ENCODE results near the gene SLC35E3. TPM values are rescaled to one million over a fixed set of nuclear protein-coding genes. Genes with fewer than 3 reads are reported as not detected.

SLC35E3 gene
- total RNA-seq, 1 donor from 2014 or later, result 12.2 TPM

DNA sequence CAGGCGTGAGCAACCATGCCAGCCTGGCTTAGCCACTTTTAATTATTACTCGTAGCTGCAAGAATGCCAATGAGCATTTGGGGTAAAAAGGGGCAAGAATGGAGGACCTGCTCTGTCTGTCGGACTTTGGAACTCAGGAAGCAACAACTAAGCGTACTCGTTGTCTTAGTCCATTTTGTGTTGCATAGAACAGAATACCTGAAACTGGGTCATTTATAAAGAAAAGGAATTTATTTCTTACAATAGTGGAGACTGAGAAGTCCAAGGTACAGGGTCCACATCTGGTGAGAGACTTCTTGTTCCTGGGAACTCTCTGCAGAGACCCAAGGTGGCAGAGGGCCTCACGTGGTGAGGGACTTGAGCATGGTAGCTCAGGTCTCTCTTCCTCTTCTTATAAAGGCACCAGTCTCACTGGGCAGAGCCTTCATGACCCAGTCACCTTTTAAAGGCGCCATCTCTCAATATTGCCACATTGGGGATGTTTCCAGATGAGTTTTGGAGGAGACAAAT lies 29.2 kb downstream of the SLC35E3 start:
- ATAC-seq (no peak), DNase-seq (no peak)
- no peaks in the 10 kb centered on the region for H3K27me3 ChIP-seq
- TF ChIP-seq, protein P1, sequence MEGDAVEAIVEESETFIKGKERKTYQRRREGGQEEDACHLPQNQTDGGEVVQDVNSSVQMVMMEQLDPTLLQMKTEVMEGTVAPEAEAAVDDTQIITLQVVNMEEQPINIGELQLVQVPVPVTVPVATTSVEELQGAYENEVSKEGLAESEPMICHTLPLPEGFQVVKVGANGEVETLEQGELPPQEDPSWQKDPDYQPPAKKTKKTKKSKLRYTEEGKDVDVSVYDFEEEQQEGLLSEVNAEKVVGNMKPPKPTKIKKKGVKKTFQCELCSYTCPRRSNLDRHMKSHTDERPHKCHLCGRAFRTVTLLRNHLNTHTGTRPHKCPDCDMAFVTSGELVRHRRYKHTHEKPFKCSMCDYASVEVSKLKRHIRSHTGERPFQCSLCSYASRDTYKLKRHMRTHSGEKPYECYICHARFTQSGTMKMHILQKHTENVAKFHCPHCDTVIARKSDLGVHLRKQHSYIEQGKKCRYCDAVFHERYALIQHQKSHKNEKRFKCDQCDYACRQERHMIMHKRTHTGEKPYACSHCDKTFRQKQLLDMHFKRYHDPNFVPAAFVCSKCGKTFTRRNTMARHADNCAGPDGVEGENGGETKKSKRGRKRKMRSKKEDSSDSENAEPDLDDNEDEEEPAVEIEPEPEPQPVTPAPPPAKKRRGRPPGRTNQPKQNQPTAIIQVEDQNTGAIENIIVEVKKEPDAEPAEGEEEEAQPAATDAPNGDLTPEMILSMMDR (IDR thresholded peaks at IDR 0.05), result no peak
- no peak overlapping the region for H3K27ac ChIP-seq
- intact Hi-C loops (cut with DNase I), result no loop called here
- no peak overlapping the region for H3K4me3 ChIP-seq
- no peaks in the 10 kb centered on the region for H3K4me1 ChIP-seq
- no peaks in the 10 kb centered on the region for H3K36me3 ChIP-seq
- H3K9me3 ChIP-seq, result no peaks in the 10 kb centered on the region

DNA sequence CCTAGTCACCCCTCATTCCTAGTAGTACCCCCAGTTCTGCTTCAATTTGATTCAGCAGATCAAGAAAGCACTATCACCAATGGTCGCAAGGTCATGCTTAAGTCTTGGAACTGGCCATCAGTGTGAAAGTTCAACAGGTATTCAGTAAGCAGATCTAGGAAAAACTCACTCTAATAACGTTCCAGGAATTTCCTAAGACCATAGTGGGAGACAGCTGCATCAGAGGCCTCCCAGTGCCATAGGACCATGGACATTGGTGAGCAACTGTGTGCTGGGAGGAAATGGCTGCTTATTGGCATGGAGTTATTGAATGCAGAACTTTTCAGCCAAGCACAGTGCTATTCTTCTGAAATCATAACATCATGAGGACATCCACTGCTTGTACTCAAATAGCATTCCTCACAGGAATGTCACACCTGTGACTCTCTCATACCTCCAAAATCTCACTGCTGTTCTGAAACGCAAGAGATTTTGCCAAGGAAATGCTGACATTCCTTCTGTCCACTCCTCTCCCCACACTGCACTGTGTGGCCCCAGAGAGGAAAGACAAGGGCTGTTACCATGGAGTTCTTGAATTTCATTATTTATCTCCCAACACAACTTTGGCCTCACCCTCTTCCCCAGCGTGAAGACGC lies 31.1 kb downstream of the SLC35E3 start:
- Histone ChIP-seq H3K9me3 (no peaks in the 10 kb centered on the region), H3K36me3 (no peaks in the 10 kb centered on the region), H3K4me3 (no peak overlapping the region), H3K4me1 (no peaks in the 10 kb centered on the region), H3K27ac (no peak overlapping the region), H3K27me3 (no peaks in the 10 kb centered on the region)
- TF ChIP-seq, protein P1 (IDR thresholded peaks at IDR 0.05), result no peak
- DNase-seq, result no peak
- intact Hi-C loops (cut with DNase I), result no loop called here
- ATAC-seq, result no peak

DNA sequence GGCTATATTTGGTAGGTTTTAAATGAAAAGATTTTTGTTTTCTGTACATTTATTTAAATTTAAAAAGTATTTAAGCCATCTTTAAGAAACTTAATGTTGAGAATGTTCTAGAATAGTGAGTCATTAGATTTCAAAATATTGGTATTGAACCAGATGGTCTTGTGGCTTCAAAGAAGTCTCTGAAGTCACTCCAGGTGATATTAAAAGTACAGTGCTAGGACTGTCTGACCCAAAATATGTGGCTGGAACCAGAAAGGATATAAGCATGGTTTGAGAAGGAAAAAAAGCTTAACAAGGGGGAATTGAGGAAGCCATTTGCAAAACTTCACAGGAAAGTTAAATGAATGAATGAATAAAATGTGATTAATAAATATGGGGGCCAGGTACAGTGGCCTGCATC lies 33.3 kb downstream of the SLC35E3 start:
- Histone ChIP-seq H3K4me3 (no peak overlapping the region), H3K9me3 (no peaks in the 10 kb centered on the region), H3K27me3 (no peaks in the 10 kb centered on the region), H3K4me1 (no peaks in the 10 kb centered on the region), H3K27ac (no peak overlapping the region), H3K36me3 (no peaks in the 10 kb centered on the region)
- intact Hi-C loops (cut with DNase I), result no loop called here
- TF ChIP-seq, protein P1 (IDR thresholded peaks at IDR 0.05), result no peak
- no peak for DNase-seq
- ATAC-seq, result no peak

DNA sequence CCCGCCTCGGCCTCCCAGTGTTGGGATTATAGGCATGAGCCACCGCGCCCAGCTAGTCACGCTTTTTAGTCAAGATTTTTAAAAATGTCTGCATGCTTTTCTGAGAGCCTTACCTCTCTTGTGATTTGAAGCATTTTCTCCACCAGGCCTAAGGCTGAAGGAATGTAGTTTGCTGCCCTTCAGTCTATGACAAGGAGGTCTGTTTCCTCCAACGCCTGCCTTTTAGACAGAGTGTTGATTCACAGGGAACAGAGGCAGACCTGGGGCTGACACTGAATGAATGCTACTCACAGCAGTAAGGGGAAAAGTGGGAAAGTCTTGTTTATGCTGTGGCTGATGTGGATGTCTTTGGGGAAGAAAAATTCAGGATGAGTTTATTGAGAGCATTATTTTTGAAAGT lies 34.8 kb downstream of the SLC35E3 start:
- no peak overlapping the region for H3K4me3 ChIP-seq
- peak; percentile 11 for ATAC-seq
- peaks cover 1% of the 10 kb centered on the region for H3K4me1 ChIP-seq
- no peaks in the 10 kb centered on the region for H3K9me3 ChIP-seq
- DNase-seq, result no peak
- intact Hi-C loops (cut with DNase I), result no loop called here
- TF ChIP-seq, protein P1 (IDR thresholded peaks at IDR 0.05), result no peak
- no peaks in the 10 kb centered on the region for H3K27me3 ChIP-seq
- H3K36me3 ChIP-seq, result no peaks in the 10 kb centered on the region
- H3K27ac ChIP-seq, result no peak overlapping the region

DNA sequence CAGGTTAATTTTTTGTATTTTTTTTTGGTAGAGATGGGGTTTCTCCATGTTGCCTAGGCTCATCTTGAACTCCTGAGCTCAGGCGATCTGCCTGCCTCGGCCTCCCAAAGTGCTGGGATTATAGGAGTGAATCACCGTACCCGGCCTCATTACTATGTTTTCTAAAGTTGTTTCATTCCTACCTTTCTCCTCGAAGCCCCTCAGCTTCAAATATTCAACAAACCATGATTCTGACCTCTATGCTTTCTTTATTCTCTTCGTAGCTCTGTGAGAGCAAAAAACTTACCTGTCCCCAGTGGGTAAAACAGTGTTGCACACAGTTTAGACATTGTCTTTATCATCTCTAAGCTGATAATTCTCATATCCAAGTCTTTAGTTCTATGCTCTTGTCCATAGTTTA lies 35.8 kb downstream of the SLC35E3 start:
- H3K27ac ChIP-seq, result no peak overlapping the region
- peaks cover 11% of the 10 kb centered on the region for H3K4me1 ChIP-seq
- no peaks in the 10 kb centered on the region for H3K27me3 ChIP-seq
- H3K36me3 ChIP-seq, result no peaks in the 10 kb centered on the region
- intact Hi-C loops (cut with DNase I), result no loop called here
- H3K9me3 ChIP-seq, result no peaks in the 10 kb centered on the region
- TF ChIP-seq, protein P1 (IDR thresholded peaks at IDR 0.05), result no peak
- no peak for DNase-seq
- ATAC-seq, result no peak
- H3K4me3 ChIP-seq, result no peak overlapping the region
